ENCODE measurements around the gene SMC1B. TPM values are rescaled to one million over a fixed set of nuclear protein-coding genes. Genes with fewer than 3 reads are reported as not detected.
A peak's percentile ranks its signal among the peaks of the same experiment; 100 is the strongest.

The SMC1B gene
- polyA plus RNA-seq, 3 donors: not detected

GRCh38 chr22:45452565-45453379 is 39.4 kb upstream of the SMC1B start:
- H3K79me2 ChIP-seq (ENCODE audit: insufficient read depth, low read length): no peaks in the 10 kb centered on the region
- H3K9me3 ChIP-seq (replicated peaks in 1 of 2; ENCODE audit: control insufficient read depth in 1 of 2, insufficient read depth in 1 of 2, low read length in 2 of 2): no peaks in the 10 kb centered on the region
- 84% methylated on average over 7 of the region's 8 CpGs for WGBS (ENCODE audit: insufficient coverage)
- no peaks in the 10 kb centered on the region for H4K20me1 ChIP-seq (ENCODE audit: insufficient read depth, low read length)
- intact Hi-C loops (cut with micrococcal nuclease): no loop called here
- Mint-ChIP-seq H3K27ac (peak overlapping the region in 1 of 7 donors; percentile 23), H3K4me3 (no peak overlapping the region), H3K4me1 (no peaks in the 10 kb centered on the region), H3K36me3 (no peaks in the 10 kb centered on the region), H3K9me3 (no peaks in the 10 kb centered on the region), H3K27me3 (ENCODE audit: low read depth in 3 of 3) (peaks cover 3 to 6% (median 5%) of the 10 kb centered on the region in 3 donors)
- no peak overlapping the region for H2AFZ ChIP-seq (ENCODE audit: insufficient read depth, low read depth, low read length, poor library complexity, severe bottlenecking)
- no peak for TF ChIP-seq CTCF (IDR thresholded peaks at IDR 0.05)
- no peak for DNase-seq
- H3K4me3 ChIP-seq (replicated peaks in 1 of 3; ENCODE audit: low read depth in 2 of 3, low read length in 3 of 3): no peak overlapping the region
- no peaks in the 10 kb centered on the region for H3K27me3 ChIP-seq (ENCODE audit: control insufficient read depth in 2 of 2, insufficient read depth in 2 of 2, low read length in 2 of 2)
- H3K9ac ChIP-seq (ENCODE audit: insufficient read depth, low read length, poor library complexity, severe bottlenecking): no peak overlapping the region
- H3K4me1 ChIP-seq (ENCODE audit: control insufficient read depth in 1 of 2, insufficient read depth in 2 of 2, low read length in 2 of 2): no peaks in the 10 kb centered on the region
- H3K36me3 ChIP-seq (replicated peaks in 1 of 2; ENCODE audit: control insufficient read depth in 1 of 2, insufficient read depth in 2 of 2, low read length in 2 of 2): no peaks in the 10 kb centered on the region
- H3K27ac ChIP-seq (ENCODE audit: low read depth in 1 of 2, low read length in 2 of 2): no peak overlapping the region
- no peak overlapping the region for H3K4me2 ChIP-seq (replicated peaks; ENCODE audit: extremely low read depth, low read length, poor library complexity, severe bottlenecking)

GRCh38 chr22:45451972-45452371 is 38.6 kb upstream of the SMC1B start:
- H3K27ac Mint-ChIP-seq: no peak overlapping the region
- no peaks in the 10 kb centered on the region for H3K36me3 ChIP-seq (replicated peaks in 1 of 2; ENCODE audit: control insufficient read depth in 1 of 2, insufficient read depth in 2 of 2, low read length in 2 of 2)

More at GRCh38 chr22:45451972-45452371, 38.6 kb upstream of the SMC1B start:
- H4K20me1 ChIP-seq (ENCODE audit: insufficient read depth, low read length): no peaks in the 10 kb centered on the region
- no peaks in the 10 kb centered on the region for H3K9me3 Mint-ChIP-seq
- H2AFZ ChIP-seq (ENCODE audit: insufficient read depth, low read depth, low read length, poor library complexity, severe bottlenecking): no peak overlapping the region
- no peak for DNase-seq
- no peak overlapping the region for H3K4me3 Mint-ChIP-seq
- H3K27me3 Mint-ChIP-seq (ENCODE audit: low read depth in 3 of 3): peaks cover 3 to 7% (median 6%) of the 10 kb centered on the region in 3 donors
- intact Hi-C loops (cut with micrococcal nuclease): no loop called here
- no peaks in the 10 kb centered on the region for H3K36me3 Mint-ChIP-seq
- H3K4me2 ChIP-seq (replicated peaks; ENCODE audit: extremely low read depth, low read length, poor library complexity, severe bottlenecking): no peak overlapping the region
- no peaks in the 10 kb centered on the region for H3K4me1 ChIP-seq (ENCODE audit: control insufficient read depth in 1 of 2, insufficient read depth in 2 of 2, low read length in 2 of 2)
- TF ChIP-seq CTCF (IDR thresholded peaks at IDR 0.05): no peak
- H3K79me2 ChIP-seq (ENCODE audit: insufficient read depth, low read length): no peaks in the 10 kb centered on the region
- no peaks in the 10 kb centered on the region for H3K27me3 ChIP-seq (ENCODE audit: control insufficient read depth in 2 of 2, insufficient read depth in 2 of 2, low read length in 2 of 2)
- no peaks in the 10 kb centered on the region for H3K9me3 ChIP-seq (replicated peaks in 1 of 2; ENCODE audit: control insufficient read depth in 1 of 2, insufficient read depth in 1 of 2, low read length in 2 of 2)
- 98% methylated on average over 4 of the region's 6 CpGs for WGBS (ENCODE audit: insufficient coverage)
- H3K9ac ChIP-seq (ENCODE audit: insufficient read depth, low read length, poor library complexity, severe bottlenecking): no peak overlapping the region
- no peak overlapping the region for H3K4me3 ChIP-seq (replicated peaks in 1 of 3; ENCODE audit: low read depth in 2 of 3, low read length in 3 of 3)
- H3K27ac ChIP-seq (ENCODE audit: low read depth in 1 of 2, low read length in 2 of 2): no peak overlapping the region
- H3K4me1 Mint-ChIP-seq: no peaks in the 10 kb centered on the region

Data from CD14-positive monocyte (primary cell).